SHP77 (cell line): Measurements from ENCODE around the gene CLDN1.

Experiments
- DNase-seq, 2 experiments: peaks; one replicate each; lab custom pipeline; 2025; lab: John Stamatoyannopoulos, UW

CLDN1 gene

GRCh38 chr3:190321789-190322603 is at the start of gene CLDN1:
TSS of gene CLDN1 (minus strand) at chr3:190322446. CDS start at chr3:190322206, 240 bp downstream.
- DNase-seq, result peak; percentile 23 to 47

GRCh38 chr3:190371152-190371551 is 48.9 kb upstream of the CLDN1 start:
- no peak for DNase-seq

- no peak for DNase-seq
Observed at GRCh38 chr3:190370369-190370768, 48.1 kb upstream of the CLDN1 start.

GRCh38 chr3:190369668-190370295 is 47.5 kb upstream of the CLDN1 start:
- DNase-seq, result no peak

- DNase-seq, result no peak
Observed at GRCh38 chr3:190368881-190369280, 46.6 kb upstream of the CLDN1 start.

- no peak for DNase-seq
Observed at GRCh38 chr3:190366133-190366532, 43.9 kb upstream of the CLDN1 start.

- no peak for DNase-seq
Observed at GRCh38 chr3:190362258-190362657, 40.0 kb upstream of the CLDN1 start.

GRCh38 chr3:190361791-190362190 is 39.5 kb upstream of the CLDN1 start:
- no peak for DNase-seq

- DNase-seq, result no peak
Observed at GRCh38 chr3:190360228-190360627, 38.0 kb upstream of the CLDN1 start.

GRCh38 chr3:190359813-190360212 is 37.6 kb upstream of the CLDN1 start:
- DNase-seq, result no peak

GRCh38 chr3:190357468-190357867 is 35.2 kb upstream of the CLDN1 start:
- DNase-seq, result no peak

GRCh38 chr3:190356246-190356645 is 34.0 kb upstream of the CLDN1 start:
- DNase-seq, result no peak

GRCh38 chr3:190352861-190353457 is 30.7 kb upstream of the CLDN1 start:
- no peak for DNase-seq

GRCh38 chr3:190346541-190346940 is 24.3 kb upstream of the CLDN1 start:
- no peak for DNase-seq

GRCh38 chr3:190345878-190346277 is 23.6 kb upstream of the CLDN1 start:
- no peak for DNase-seq

- no peak for DNase-seq
Observed at GRCh38 chr3:190345027-190345821, 23.0 kb upstream of the CLDN1 start.

GRCh38 chr3:190340071-190340470 is 17.8 kb upstream of the CLDN1 start:
- no peak for DNase-seq

- DNase-seq, result no peak
Observed at GRCh38 chr3:190339130-190339529, 16.9 kb upstream of the CLDN1 start.

- DNase-seq, result no peak
Observed at GRCh38 chr3:190338717-190339116, 16.5 kb upstream of the CLDN1 start.

- no peak for DNase-seq
Observed at GRCh38 chr3:190337301-190337700, 15.1 kb upstream of the CLDN1 start.

- DNase-seq, result no peak
Observed at GRCh38 chr3:190336516-190337189, 14.4 kb upstream of the CLDN1 start.

GRCh38 chr3:190333961-190334360 is 11.7 kb upstream of the CLDN1 start:
- DNase-seq, result no peak
